ENCODE data around the gene SUSD4.

DNA sequence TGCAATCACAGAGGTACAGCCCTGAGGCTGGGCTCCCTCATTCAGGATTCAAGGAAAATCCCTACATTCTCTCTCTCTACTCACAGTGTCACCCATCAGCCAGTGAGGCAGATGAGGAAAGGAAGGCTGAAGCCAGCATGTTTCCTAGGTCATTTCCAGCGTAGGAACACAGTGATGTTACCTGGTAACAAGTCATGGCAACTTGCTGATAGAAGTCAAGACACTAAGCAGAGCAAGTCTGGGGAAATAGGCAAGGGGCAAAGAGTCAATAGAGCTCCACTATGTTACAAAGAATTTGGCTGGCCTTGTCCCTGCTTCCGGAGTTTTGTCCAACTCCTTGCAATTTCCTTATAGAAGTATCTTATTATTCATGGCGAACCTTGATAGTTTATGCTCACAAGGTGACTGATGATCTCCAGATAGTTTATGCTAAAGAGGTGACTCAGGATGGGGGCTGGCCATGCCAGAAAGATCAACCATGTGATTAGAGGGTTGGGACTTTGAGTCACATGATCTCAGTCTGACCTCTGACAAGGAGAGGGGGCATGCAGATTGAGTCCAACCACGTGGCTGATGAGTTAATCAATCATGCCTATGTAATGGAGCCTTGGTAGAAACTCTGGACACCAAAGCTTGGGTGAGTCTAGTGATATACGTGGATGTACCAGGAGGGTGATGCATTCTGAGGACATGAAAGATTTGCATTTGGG, 51.1 kb downstream of the SUSD4 start:
- TF ChIP-seq, protein P1, sequence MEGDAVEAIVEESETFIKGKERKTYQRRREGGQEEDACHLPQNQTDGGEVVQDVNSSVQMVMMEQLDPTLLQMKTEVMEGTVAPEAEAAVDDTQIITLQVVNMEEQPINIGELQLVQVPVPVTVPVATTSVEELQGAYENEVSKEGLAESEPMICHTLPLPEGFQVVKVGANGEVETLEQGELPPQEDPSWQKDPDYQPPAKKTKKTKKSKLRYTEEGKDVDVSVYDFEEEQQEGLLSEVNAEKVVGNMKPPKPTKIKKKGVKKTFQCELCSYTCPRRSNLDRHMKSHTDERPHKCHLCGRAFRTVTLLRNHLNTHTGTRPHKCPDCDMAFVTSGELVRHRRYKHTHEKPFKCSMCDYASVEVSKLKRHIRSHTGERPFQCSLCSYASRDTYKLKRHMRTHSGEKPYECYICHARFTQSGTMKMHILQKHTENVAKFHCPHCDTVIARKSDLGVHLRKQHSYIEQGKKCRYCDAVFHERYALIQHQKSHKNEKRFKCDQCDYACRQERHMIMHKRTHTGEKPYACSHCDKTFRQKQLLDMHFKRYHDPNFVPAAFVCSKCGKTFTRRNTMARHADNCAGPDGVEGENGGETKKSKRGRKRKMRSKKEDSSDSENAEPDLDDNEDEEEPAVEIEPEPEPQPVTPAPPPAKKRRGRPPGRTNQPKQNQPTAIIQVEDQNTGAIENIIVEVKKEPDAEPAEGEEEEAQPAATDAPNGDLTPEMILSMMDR (IDR thresholded peaks at IDR 0.05), result no peak
- no peak for TF ChIP-seq POLR2A (IDR thresholded peaks at IDR 0.05)
